HepG2 (cell line): Measurements from ENCODE around the gene BYSL.

Experiments
- CENPBD1 ChIP-seq: sonication (generic); formaldehyde crosslinking; IDR thresholded peaks from 2 replicates; pipeline ENCODE4 v1.8.0; 2022; ENCODE audit warnings: missing genetic modification reagents, low read depth, mild to moderate bottlenecking, borderline replicate concordance
- PBX3 ChIP-seq: sonication (generic); formaldehyde crosslinking; IDR thresholded peaks from 2 replicates; pipeline ENCODE4 v1.8.1; 2023; ENCODE audit warnings: missing genetic modification reagents, inconsistent platforms, borderline replicate concordance
- RBM39 ChIP-seq: fragments of 200-400 bp; formaldehyde crosslinking; IDR thresholded peaks from one replicate; pipeline ENCODE4 v1.6.1; 2018; ENCODE audit warnings: antibody characterized with exemption, mild to moderate bottlenecking, low read depth, low read length; ENCODE audit not compliant: poor library complexity, severe bottlenecking
- RFX1 ChIP-seq: fragments of 450-650 bp; IDR thresholded peaks from 2 replicates; pipeline ENCODE4 v1.6.1; 2017
- SYNCRIP ChIP-seq: fragments of 200-400 bp; formaldehyde crosslinking; IDR thresholded peaks from 2 replicates; pipeline ENCODE4 v1.6.1; 2018; ENCODE audit warnings: mild to moderate bottlenecking, low read depth, low read length; ENCODE audit not compliant: insufficient read depth
- ZFYVE20 ChIP-seq: sonication (generic); formaldehyde crosslinking; IDR thresholded peaks from 2 replicates; pipeline ENCODE4 v1.8.0; 2023; ENCODE audit warnings: low read depth, mild to moderate bottlenecking, moderate library complexity, missing genetic modification reagents, borderline replicate concordance
- ZNF274 ChIP-seq: sonication (generic); formaldehyde crosslinking; IDR thresholded peaks from 2 replicates; pipeline ENCODE4 v1.5.1; 2020; ENCODE audit warnings: mild to moderate bottlenecking, missing genetic modification reagents
- ZNF704 ChIP-seq: sonication (generic); formaldehyde crosslinking; IDR thresholded peaks from 2 replicates; pipeline ENCODE4 v1.8.1; 2023; ENCODE audit warnings: mild to moderate bottlenecking, inconsistent platforms, moderate library complexity, missing genetic modification reagents, borderline replicate concordance

GRCh38 chr6:41963371-41963770 lies 42.1 kb downstream of the BYSL start:
- TF ChIP-seq PBX3 (no peak), CENPBD1 (CRISPR knock-in tag) (no peak), RBM39 (no peak), ZNF704 (CRISPR knock-in tag) (no peak), RFX1 (no peak), ZNF274 (CRISPR knock-in tag) (no peak), ZFYVE20 (CRISPR knock-in tag) (no peak), SYNCRIP (no peak)
